Colonic mucosa (tissue), 4 donors: ENCODE data around the gene TBC1D22A. TPM values are rescaled to one million over a fixed set of nuclear protein-coding genes. Genes with fewer than 3 reads are reported as not detected.
"Not testable (repeated sequence)": the region's sequence is repeated elsewhere in the genome, so short reads cannot be mapped to it uniquely, and the experiment has no call there.

ENCODE experiments used
- DNase-seq: peaks from one replicate; pipeline ENCODE4 v3.0.0-alpha.2; 2020
- H3K27ac ChIP-seq: fragments of 200-600 bp; one replicate; pipeline ENCODE4 v1.8.0; 2021
- H3K27me3 ChIP-seq: fragments of 200-600 bp; one replicate; pipeline ENCODE4 v1.8.0; 2021
- H3K36me3 ChIP-seq: fragments of 200-600 bp; one replicate; pipeline ENCODE4 v1.8.0; 2021
- H3K4me1 ChIP-seq: fragments of 200-600 bp; one replicate; pipeline ENCODE4 v1.8.0; 2021; ENCODE audit warnings: mild to moderate bottlenecking
- H3K4me3 ChIP-seq: fragments of 200-600 bp; one replicate; pipeline ENCODE4 v1.8.0; 2021
- H3K9ac ChIP-seq, 2 donors: one replicate each; pipeline ENCODE4 v1.7.0; 2013; ENCODE audit warnings: control low read depth in 2 of 2, low read depth in 2 of 2, low read length in 2 of 2
- H3K9me3 ChIP-seq: fragments of 200-600 bp; one replicate; pipeline ENCODE4 v1.8.0; 2021
- CTCF ChIP-seq: fragments of 200-600 bp; IDR thresholded peaks from one replicate; pipeline ENCODE4 v1.8.0; 2022; ENCODE audit warnings: antibody characterized with exemption, mild to moderate bottlenecking
- intact Hi-C: fragments of 100-400 bp; cut with DNase I; formaldehyde crosslinking; loops from one replicate; pipeline ENCODE4 v1.14.1; 2022
- total RNA-seq, 2 donors: library from RNA; stranded (reverse); fragmentation: NEBNext Ultra II Directional in 1 of 2; extraction: Animal tissue kit (Norgen Biotek cat#: 25700) in 1 of 2; gene quantifications; one replicate each; pipeline ENCODE4 v1.2.1, GENCODE V29; 2021
- donor health status: healthy.
- donor health status: DM: no; HTN: no; CAD: no.
- donor health status: DM: no; HTN: no; CAD: no.

TBC1D22A gene
- total RNA-seq, 2 donors from 2014 or later: 34.2 to 36.4 TPM

- no peaks in the 10 kb centered on the region for H3K4me1 ChIP-seq
- intact Hi-C loops: no loop called here
- no peaks in the 10 kb centered on the region for H3K36me3 ChIP-seq
- TF ChIP-seq CTCF: no peak
- no peaks in the 10 kb centered on the region for H3K27me3 ChIP-seq
- no peak overlapping the region for H3K9ac ChIP-seq
- no peak for DNase-seq
- H3K9me3 ChIP-seq: no peaks in the 10 kb centered on the region
- no peak overlapping the region for H3K27ac ChIP-seq
- no peak overlapping the region for H3K4me3 ChIP-seq
Observed at GRCh38 chr22:46974077-46974476, 211.6 kb downstream of the TBC1D22A start.

- intact Hi-C loops: no loop called here
- no peak for DNase-seq
- Histone ChIP-seq H3K27me3 (no peaks in the 10 kb centered on the region), H3K4me1 (no peaks in the 10 kb centered on the region), H3K4me3 (no peak overlapping the region), H3K27ac (no peak overlapping the region), H3K9me3 (no peaks in the 10 kb centered on the region), H3K36me3 (no peaks in the 10 kb centered on the region), H3K9ac (no peak overlapping the region)
- no peak for TF ChIP-seq CTCF
Observed at GRCh38 chr22:46974631-46975585, 212.5 kb downstream of the TBC1D22A start.

- no peak for DNase-seq
- no peaks in the 10 kb centered on the region for H3K27me3 ChIP-seq
- no peaks in the 10 kb centered on the region for H3K36me3 ChIP-seq
- H3K9me3 ChIP-seq: no peaks in the 10 kb centered on the region
- H3K4me3 ChIP-seq: no peak overlapping the region
- intact Hi-C loops: no loop called here
- no peak overlapping the region for H3K9ac ChIP-seq
- H3K4me1 ChIP-seq: no peaks in the 10 kb centered on the region
- H3K27ac ChIP-seq: no peak overlapping the region
- no peak for TF ChIP-seq CTCF
Observed at GRCh38 chr22:46976143-46976542, 213.7 kb downstream of the TBC1D22A start.

- intact Hi-C loops: no loop called here
- H3K9me3 ChIP-seq: no peaks in the 10 kb centered on the region
- H3K36me3 ChIP-seq: no peaks in the 10 kb centered on the region
- H3K4me3 ChIP-seq: no peak overlapping the region
- TF ChIP-seq CTCF: no peak
- no peaks in the 10 kb centered on the region for H3K27me3 ChIP-seq
- H3K9ac ChIP-seq: no peak overlapping the region
- H3K27ac ChIP-seq: no peak overlapping the region
- DNase-seq: no peak
- H3K4me1 ChIP-seq: no peaks in the 10 kb centered on the region
Observed at GRCh38 chr22:46976598-46976997, 214.1 kb downstream of the TBC1D22A start.

GRCh38 chr22:46977656-46978343 is 215.3 kb downstream of the TBC1D22A start:
- Histone ChIP-seq H3K4me1 (no peaks in the 10 kb centered on the region), H3K9ac (no peak overlapping the region), H3K27ac (no peak overlapping the region), H3K9me3 (no peaks in the 10 kb centered on the region), H3K36me3 (no peaks in the 10 kb centered on the region), H3K4me3 (no peak overlapping the region), H3K27me3 (no peaks in the 10 kb centered on the region)
- no peak for TF ChIP-seq CTCF
- intact Hi-C loops: no loop called here
- no peak for DNase-seq

- H3K9ac ChIP-seq, H3K4me1 ChIP-seq, H3K36me3 ChIP-seq, H3K9me3 ChIP-seq, H3K27ac ChIP-seq, intact Hi-C loops, DNase-seq, H3K4me3 ChIP-seq, H3K27me3 ChIP-seq: not testable (repeated sequence)
Observed at GRCh38 chr22:46978668-46979067, 216.2 kb downstream of the TBC1D22A start.
